HG03039 (cell line): ENCODE measurements around the gene GAS6.

Experiments
- ATAC-seq: cut with Tn5 transposase; IDR thresholded peaks from one replicate; pipeline ENCODE4 v1.9.1; 2021; ENCODE audit warnings: mild to moderate bottlenecking, moderate library complexity; ENCODE audit not compliant: unreplicated experiment

Gene GAS6

GRCh38 chr13:113783200-113783881, 80.5 kb downstream of the GAS6 start:
- no peak for ATAC-seq

GRCh38 chr13:113782472-113782871, 81.4 kb downstream of the GAS6 start:
- ATAC-seq: no peak

- no peak for ATAC-seq
Measured at GRCh38 chr13:113781571-113781970, 82.3 kb downstream of the GAS6 start.

DNA sequence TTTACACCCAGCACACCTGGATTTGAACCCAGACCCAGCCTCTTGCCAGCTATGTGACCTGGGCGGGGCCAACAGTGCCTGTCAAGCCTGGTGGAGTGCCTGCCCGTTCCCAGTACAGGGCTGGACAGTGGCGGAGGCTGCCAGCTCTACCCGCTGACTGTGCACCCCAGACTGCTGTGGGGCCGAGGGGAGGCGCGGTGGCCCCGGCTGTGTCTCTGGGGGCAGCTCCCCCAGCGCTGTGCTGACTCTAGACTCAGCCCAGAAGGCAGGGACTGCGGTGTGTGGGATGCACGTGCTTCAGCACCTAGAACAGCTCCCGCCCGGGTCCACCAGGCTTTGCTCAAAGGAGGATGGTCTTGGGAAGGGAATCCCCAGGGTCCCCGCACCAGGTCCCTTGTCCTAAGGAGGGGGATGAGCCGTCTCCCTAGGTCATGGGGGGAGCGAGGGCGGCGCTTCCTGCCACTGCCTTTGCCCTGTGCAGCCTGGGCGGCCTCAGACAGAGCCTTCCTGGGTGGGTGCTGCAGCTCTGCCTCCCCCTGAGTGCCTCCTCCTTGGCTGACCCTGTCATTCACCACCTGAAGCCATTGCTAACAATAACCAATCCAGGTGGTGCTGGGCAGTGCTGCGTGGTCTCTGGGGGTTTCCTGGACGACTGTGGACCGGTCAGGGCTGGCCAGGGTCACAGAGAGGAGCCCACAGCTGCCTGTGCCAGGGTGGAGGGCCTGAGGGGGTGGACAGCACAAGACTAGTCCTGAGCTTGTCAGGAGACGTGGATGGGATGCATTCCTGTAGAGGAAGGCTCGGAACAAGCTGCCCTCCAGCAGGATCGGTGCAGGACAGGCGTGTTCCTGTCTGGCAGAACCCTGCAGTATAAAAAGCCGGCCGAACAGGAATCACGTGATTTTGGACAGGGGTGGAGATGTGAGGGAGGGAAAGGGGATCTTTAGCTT, 86.3 kb downstream of the GAS6 start:
- ATAC-seq: no peak

DNA sequence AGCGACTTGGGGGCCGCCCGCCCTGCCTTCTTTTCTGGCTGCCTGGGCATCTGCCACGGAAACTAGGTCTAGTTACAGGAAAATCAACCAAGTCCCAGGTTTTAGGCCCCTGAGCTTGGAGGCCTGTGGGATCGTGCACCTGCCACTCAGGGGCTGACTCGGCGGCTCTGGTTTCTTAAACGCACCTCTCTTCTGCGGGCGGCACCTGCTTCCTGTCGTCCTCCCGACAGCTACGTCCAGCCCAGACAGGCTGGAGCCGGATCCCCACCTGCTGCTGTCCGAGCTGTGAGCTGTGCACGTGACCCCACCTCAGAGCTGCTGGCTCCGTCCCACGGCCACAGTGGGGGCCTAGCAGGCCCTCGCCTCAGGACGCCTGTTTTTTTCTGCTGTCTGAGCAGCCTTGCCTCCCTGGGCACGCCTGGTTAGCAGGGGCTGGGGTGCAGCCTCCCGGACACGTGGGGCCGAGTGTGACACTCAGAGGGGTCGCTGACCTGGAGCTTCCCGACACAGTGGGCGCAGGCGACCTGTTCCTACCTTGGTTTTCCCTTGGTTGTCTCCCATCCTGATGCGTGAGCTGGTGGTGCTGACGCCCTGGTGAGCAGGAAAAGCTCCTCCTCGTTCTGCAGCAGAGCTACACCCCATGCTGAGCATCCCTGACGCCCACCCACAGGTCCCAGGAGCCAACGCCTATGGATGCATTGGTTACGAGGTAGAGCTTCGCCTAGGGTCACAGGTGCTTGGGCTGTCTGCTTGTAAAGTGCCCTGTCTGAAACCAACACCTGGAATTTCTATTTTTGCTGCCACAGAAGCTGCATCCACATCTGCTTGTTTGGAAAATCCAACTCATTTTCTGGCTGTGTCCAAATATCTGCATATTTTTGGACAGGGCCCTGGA, 87.4 kb downstream of the GAS6 start:
- ATAC-seq: no peak

GRCh38 chr13:113775451-113776145, 88.3 kb downstream of the GAS6 start:
- ATAC-seq: no peak

DNA sequence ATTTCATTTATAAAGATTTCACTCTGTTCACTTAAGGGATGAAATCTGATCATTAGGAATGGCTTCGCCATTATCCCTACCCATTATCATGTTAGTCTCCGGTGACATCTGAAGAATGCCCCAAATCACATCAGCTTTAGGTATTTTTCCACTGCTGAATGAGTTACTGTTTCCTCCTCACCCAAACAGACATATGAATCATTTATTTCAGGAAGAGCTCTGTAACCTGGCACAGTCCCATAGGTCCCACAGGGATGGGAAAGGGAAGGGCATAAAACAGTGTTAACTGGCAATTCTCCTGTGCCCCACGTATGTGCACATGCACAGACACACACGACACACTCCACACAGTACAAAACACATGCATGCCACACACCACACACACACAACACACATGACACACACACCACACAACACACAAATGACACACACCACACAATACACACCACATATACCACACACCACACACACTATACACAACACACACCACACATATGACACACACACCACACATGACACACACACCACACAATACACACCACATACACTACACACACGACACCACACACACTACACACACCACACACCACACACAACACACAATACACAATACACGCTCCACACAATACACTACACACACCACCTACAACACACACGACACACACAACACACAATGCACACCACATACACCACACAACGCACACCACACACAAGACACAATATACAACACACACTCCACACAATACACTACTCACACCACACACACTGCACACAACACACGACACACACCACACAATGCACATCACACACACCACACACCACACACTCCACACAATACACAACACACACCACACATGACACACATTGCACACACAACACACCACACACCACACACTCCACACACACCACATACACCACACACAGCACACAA, 89.4 kb downstream of the GAS6 start:
- ATAC-seq: no peak

- no peak for ATAC-seq
Measured at GRCh38 chr13:113771709-113772331, 92.1 kb downstream of the GAS6 start.

DNA sequence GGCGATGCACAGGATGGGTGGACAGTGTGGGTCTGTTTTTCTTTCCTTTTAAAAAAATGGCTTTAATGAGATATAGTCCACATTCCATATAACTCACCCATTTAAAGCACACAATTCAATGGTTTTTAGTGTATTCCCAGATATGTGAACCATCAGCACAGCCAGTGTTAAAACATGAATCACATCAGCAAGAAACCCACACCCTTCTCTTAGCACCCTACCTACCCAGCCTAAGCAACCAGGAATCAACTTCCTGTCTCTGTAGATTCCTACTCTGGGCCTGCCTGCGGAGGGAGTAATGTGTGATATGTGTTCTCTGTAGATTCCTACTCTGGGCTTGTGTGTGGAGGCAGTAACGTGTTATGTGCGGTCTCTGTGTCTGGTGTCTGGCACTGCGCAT, 92.9 kb downstream of the GAS6 start:
- ATAC-seq: no peak
